Bone marrow (tissue), 2 donors: ENCODE results near the gene TSPAN11.
"Not testable (repeated sequence)": the region's sequence is repeated elsewhere in the genome, so short reads cannot be mapped to it uniquely, and the experiment has no call there.

Experiments
- DNase-seq, 2 donors: peaks; one replicate each; lab custom pipeline; 2025; lab: John Stamatoyannopoulos, UW

TSPAN11 gene

GRCh38 chr12:31019976-31020375 lies 93.4 kb downstream of the TSPAN11 start:
- DNase-seq = no peak

GRCh38 chr12:31020385-31021166 lies 94.0 kb downstream of the TSPAN11 start:
- DNase-seq = no peak

GRCh38 chr12:31021181-31021580 lies 94.6 kb downstream of the TSPAN11 start:
- no peak for DNase-seq

GRCh38 chr12:31021809-31022494 lies 95.4 kb downstream of the TSPAN11 start:
- no peak for DNase-seq

DNA sequence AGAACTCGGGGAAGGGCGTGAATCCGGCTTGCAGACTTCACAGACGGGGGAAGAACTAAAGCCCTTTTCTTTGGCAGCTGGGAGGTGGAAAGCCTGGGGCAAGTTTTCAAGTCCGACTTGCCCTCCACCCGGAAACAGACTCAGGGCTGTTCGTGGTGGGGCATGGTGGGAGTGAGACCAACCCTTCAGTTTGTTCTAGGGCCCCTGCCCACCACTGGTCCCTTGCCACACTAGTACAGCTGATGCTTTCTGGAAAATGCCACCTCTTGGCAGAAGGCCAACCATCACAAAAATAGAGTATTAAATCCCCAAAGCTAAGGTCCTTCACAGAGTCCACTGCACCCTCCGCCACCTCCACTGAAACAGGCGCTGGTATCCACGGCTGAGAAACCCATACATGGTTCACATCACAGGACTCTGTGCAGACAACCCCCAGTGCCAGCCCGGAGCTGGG lies 96.8 kb downstream of the TSPAN11 start:
- DNase-seq = no peak

DNA sequence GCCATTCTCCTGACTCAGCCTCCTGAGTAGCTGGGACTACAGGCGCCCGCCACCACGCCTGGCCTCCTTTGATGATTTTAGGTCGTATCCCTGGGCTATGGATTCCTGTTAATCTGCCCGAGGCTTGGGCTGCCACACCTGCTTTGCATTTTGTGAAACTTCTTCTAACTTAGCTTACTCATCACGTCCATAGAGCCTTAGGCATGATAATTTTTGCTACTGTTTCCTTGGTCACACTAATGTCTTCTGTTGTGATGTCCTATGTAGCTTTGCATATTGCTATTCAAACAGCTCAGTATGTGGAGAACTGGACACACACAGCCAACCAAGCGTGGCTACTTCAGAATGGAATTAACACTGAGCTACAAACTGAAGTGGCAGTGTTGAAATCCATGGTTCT lies 99.7 kb downstream of the TSPAN11 start:
- DNase-seq = no peak

DNA sequence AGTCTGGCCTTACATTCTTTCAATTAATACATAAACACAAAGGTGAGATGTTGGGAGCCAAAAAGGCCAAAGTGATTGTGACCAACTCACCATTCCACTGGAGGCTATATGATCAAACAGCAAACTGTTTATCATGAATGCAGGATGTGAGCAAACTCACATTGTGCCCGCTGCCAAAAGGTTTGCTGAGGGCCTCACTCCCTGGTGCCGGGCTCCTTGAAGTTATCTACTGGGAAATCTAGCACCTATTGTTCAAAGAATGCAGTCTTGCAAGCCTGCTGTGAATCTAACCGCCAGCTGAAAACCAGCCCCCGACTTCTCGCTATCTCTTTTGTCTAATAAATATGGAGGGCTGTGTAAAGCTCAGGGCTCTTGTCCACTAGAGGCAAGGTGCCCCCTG lies 100.5 kb downstream of the TSPAN11 start:
- not testable (repeated sequence) for DNase-seq

GRCh38 chr12:31029468-31029867 lies 102.9 kb downstream of the TSPAN11 start:
- no peak for DNase-seq

- DNase-seq = no peak
Measured at GRCh38 chr12:31029916-31030562, 103.5 kb downstream of the TSPAN11 start.

GRCh38 chr12:31031951-31032335 lies 105.4 kb downstream of the TSPAN11 start:
- no peak for DNase-seq

DNA sequence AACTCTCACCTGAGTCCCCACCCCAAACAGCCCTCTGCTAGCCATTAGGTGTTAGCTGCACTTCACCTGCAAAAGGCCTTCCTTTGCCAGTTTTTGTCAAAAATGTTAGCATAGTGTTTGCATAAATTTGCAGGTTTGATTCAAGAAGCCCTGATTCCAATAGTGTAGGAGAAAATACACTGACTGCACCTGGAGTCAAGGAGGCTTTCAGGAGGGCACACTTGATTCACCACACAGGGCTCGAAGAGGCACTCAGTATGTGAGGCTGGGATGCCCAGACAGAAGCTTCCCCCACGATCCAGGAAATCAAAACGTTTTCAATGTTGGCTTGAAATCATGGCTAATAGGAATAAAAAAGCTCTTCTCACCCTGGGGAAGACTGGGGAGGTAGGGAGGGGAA lies 106.6 kb downstream of the TSPAN11 start:
- DNase-seq = no peak

GRCh38 chr12:31033681-31034080 lies 107.1 kb downstream of the TSPAN11 start:
- DNase-seq = no peak

DNA sequence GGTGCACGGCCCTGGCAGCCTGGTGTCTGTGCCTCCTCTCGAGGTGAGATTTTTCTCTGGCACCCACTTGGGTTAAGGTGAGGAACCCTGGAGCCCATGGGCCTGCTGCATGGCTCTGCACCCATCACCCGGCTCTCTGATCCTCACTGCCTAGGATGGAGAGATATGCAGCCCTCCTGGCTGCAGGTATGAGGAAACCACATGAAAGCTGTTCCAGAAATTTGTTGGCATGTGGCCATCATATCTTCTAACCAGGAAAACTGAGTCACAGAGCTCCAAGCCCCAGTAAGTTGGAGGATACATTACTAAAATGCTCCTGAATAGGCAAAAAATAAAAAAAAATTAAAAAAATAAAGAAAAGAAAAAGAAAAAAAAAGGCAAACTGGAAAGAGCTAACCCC lies 107.8 kb downstream of the TSPAN11 start:
- no peak for DNase-seq

- no peak for DNase-seq
Measured at GRCh38 chr12:31035226-31035625, 108.7 kb downstream of the TSPAN11 start.

GRCh38 chr12:31035967-31036665 lies 109.6 kb downstream of the TSPAN11 start:
- DNase-seq = no peak

- no peak for DNase-seq
Measured at GRCh38 chr12:31037028-31037427, 110.5 kb downstream of the TSPAN11 start.

DNA sequence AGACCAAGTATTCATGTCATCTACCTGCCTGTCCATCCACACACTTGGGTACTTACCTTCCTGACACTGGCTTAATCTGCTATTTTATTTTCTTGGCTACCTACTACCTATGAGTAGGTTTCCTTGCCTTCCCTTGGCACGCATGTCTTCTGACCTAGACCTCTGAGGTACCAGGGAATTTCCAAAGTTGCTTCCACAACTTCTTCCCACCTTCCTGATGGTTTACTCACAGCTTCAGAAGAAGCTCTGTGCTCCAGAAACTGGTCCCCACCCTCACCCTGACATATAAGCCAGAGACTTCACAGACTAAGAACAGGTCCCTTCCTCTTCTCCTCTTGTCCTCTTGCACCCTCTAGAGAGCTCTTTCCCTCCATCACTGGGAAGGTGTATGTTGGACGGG lies 111.4 kb downstream of the TSPAN11 start:
- DNase-seq = no peak

DNA sequence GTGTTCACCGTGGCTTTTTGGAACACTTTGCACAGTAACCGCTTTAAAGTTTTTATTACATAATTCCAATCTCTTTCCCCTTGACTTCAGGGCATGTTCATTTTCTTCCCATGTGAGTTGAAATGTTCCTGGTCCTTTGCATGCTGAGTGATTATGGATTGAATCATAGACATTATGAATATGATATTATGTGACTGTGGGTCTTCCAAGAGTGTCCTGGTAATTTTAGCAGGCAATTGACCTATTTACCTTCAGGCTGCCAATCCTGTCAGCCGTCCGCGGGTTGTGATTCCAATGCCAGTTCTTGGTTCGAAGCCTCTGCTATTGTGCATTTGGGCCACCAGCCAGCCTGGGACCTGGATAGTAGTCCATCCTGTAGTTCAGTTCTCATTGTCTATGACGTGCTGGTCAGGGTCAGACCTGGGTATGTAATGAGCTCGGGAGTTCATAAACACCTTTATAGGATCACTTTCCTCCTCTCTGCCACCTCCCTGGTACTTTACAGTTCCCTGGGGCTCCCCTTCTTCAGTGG lies 114.6 kb downstream of the TSPAN11 start:
- no peak for DNase-seq
